K562 (cell line): Measurements from ENCODE around the gene ANKRD16. TPM values are rescaled to one million over a fixed set of nuclear protein-coding genes. Genes with fewer than 3 reads are reported as not detected.

Experiments
- ATAC-seq: fragments of 200-7000 bp; cut with Tn5 transposase; 3 replicates; pipeline ENCODE4 v1.9.1; 2020; ENCODE audit warnings: moderate library complexity
- BruUV-seq: library from RNA; stranded (reverse); fragments of 400-500 nt; replicated peaks from 2 replicates; lab custom pipeline; 2021; lab: Mats Ljungman, UMichigan
- CTCF ChIA-PET: fragments of 300-600 bp; formaldehyde crosslinking; extraction: SDS; loops from one replicate; lab custom pipeline; 2021; ENCODE audit warnings: low intra/inter-chr PET ratio; lab: Yijun Ruan, JAX
- POLR2A ChIA-PET: fragments of 300-600, 350-650 bp; sonication (Branson Sonifier 250); formaldehyde crosslinking; extraction: SDS; loops from one replicate; lab custom pipeline; 2021; ENCODE audit warnings: antibody characterized with exemption, inconsistent platforms; lab: Yijun Ruan, JAX
- DNase-seq, 4 experiments: peaks; one replicate each; pipeline versions ENCODE4 v3.0.0 to v3.0.0-alpha.2; 2011 to 2018; ENCODE audit warnings: low spot score in 3 of 4, mixed read lengths in 3 of 4; ENCODE audit errors: extremely low read depth in 1 of 4
- FAIRE-seq: peaks from 2 replicates; lab custom pipeline; 2011; peaks lifted over from hg19 to GRCh38; lab: Jason Lieb, UNC
- H2AFZ ChIP-seq: 2 replicates; pipeline ENCODE4 v1.6.0; 2011; ENCODE audit warnings: low read depth, low read length, control low read depth, inconsistent platforms
- H3K27ac ChIP-seq: fragments of 200-600 bp; 3 replicates; pipeline ENCODE4 v1.8.0; 2011; ENCODE audit warnings: low read depth, mild to moderate bottlenecking, control low read depth, inconsistent platforms, low read length, moderate library complexity, mixed read lengths; ENCODE audit errors: extremely low read depth
- H3K27me3 ChIP-seq, 2 experiments: fragments of 300-600 bp in 1 of 2; 2 replicates in 1 of 2; 3 replicates in 1 of 2; pipeline versions ENCODE4 v1.6.0 to v1.8.0; 2011; ENCODE audit warnings: inconsistent platforms in 2 of 2, low read length in 2 of 2, mild to moderate bottlenecking in 1 of 2, mixed read lengths in 1 of 2, moderate library complexity in 1 of 2; ENCODE audit not compliant: control insufficient read depth in 2 of 2, insufficient read depth in 2 of 2
- H3K36me3 ChIP-seq: fragments of 300-600 bp; 3 replicates; pipeline ENCODE4 v1.8.0; 2011; ENCODE audit warnings: mild to moderate bottlenecking, low read length, inconsistent platforms; ENCODE audit not compliant: control insufficient read depth, insufficient read depth
- H3K4me1 ChIP-seq, 2 experiments: fragments of 200-600 bp in 1 of 2; replicated peaks in 1 of 2; 2 replicates in 1 of 2; 3 replicates in 1 of 2; pipeline versions ENCODE4 v1.5.1 to v1.8.0; 2011; ENCODE audit warnings: inconsistent platforms in 2 of 2, low read length in 2 of 2, mild to moderate bottlenecking in 1 of 2, mixed read lengths in 1 of 2, moderate library complexity in 1 of 2; ENCODE audit not compliant: control insufficient read depth in 2 of 2, insufficient read depth in 2 of 2
- H3K4me2 ChIP-seq: 2 replicates; pipeline ENCODE4 v1.6.1; 2011; ENCODE audit warnings: low read length, control low read depth, inconsistent platforms, mixed read lengths; ENCODE audit not compliant: insufficient read depth
- H3K4me3 ChIP-seq: fragments of 200-600 bp; sonication (generic), shearing (Covaris generic); 2 replicates; pipeline ENCODE4 v1.5.1; 2016; ENCODE audit warnings: control low read depth, inconsistent platforms
- H3K79me2 ChIP-seq: fragments of 200-600 bp; 3 replicates; pipeline ENCODE4 v1.8.0; 2011; ENCODE audit warnings: low read length, inconsistent platforms; ENCODE audit not compliant: control insufficient read depth, insufficient read depth
- H3K9ac ChIP-seq, 2 experiments: 2 replicates each; pipeline versions ENCODE4 v1.6.0 to v1.6.1; 2011; ENCODE audit warnings: low read depth in 2 of 2, low read length in 2 of 2, control low read depth in 1 of 2, inconsistent platforms in 1 of 2, mild to moderate bottlenecking in 1 of 2, mixed read lengths in 1 of 2; ENCODE audit not compliant: insufficient read depth in 1 of 2
- H3K9me1 ChIP-seq: one replicate; pipeline ENCODE4 v1.6.0; 2011; ENCODE audit warnings: inconsistent platforms, mild to moderate bottlenecking, low read length, moderate library complexity; ENCODE audit not compliant: control insufficient read depth, insufficient read depth
- H3K9me3 ChIP-seq: replicated peaks from 2 replicates; pipeline ENCODE4 v1.5.1; 2011; ENCODE audit warnings: low read depth, low read length, inconsistent platforms; ENCODE audit not compliant: control insufficient read depth, insufficient read depth
- H4K20me1 ChIP-seq: replicated peaks from 2 replicates; pipeline ENCODE4 v1.6.1; 2011; ENCODE audit warnings: low read length, inconsistent platforms, mixed read lengths; ENCODE audit not compliant: control insufficient read depth, insufficient read depth
- ASH1L ChIP-seq: fragments of 450-650 bp; IDR thresholded peaks from 2 replicates; pipeline ENCODE4 v1.6.1; 2018; ENCODE audit warnings: borderline replicate concordance, mild to moderate bottlenecking, low read depth; ENCODE audit not compliant: partially characterized antibody
- CBX1 ChIP-seq: sonication (generic); IDR thresholded peaks from 2 replicates; pipeline ENCODE4 v1.6.1; 2016; ENCODE audit warnings: antibody characterized with exemption, low read depth, mild to moderate bottlenecking
- CC2D1A ChIP-seq: fragments of 450-650 bp; IDR thresholded peaks from 2 replicates; pipeline ENCODE4 v1.6.1; 2017; ENCODE audit warnings: mild to moderate bottlenecking
- CCNT2 ChIP-seq: IDR thresholded peaks from 2 replicates; pipeline ENCODE4 v1.6.1; 2011; ENCODE audit warnings: borderline replicate concordance, low read depth, mild to moderate bottlenecking, moderate library complexity, mixed read lengths, low read length; ENCODE audit not compliant: insufficient read length; ENCODE audit errors: extremely low read depth
- EP400 ChIP-seq: fragments of 450-650 bp; IDR thresholded peaks from 2 replicates; pipeline ENCODE4 v1.6.1; 2017; ENCODE audit warnings: antibody characterized with exemption, mild to moderate bottlenecking, moderate library complexity
- RAD21 ChIP-seq, 2 experiments: fragments of 250-450 bp in 1 of 2; fragments of 450-650 bp in 1 of 2; sonication (Bioruptor Pico) in 1 of 2; formaldehyde crosslinking in 1 of 2; IDR thresholded peaks in 1 of 2; conservative IDR thresholded peaks in 1 of 2; 2 replicates each; pipeline versions ENCODE4 v1.4.0 to v1.8.0; 2020 to 2022; ENCODE audit warnings: mild to moderate bottlenecking in 2 of 2, moderate library complexity in 1 of 2
- RNF2 ChIP-seq: sonication (generic); IDR thresholded peaks from 2 replicates; pipeline ENCODE4 v1.6.1; 2016
- RUNX1 ChIP-seq: sonication (generic); IDR thresholded peaks from 2 replicates; pipeline ENCODE4 v1.6.1; 2016; ENCODE audit warnings: antibody characterized with exemption, low read depth
- ZNF24 ChIP-seq: fragments of 450-650 bp; IDR thresholded peaks from 2 replicates; pipeline ENCODE4 v1.6.1; 2016
- ZNF384 ChIP-seq: IDR thresholded peaks from 2 replicates; pipeline ENCODE4 v1.6.1; 2012; ENCODE audit warnings: low read depth, low read length, improper control_type of control experiment
- ZNF766 ChIP-seq: fragments of 200-800 bp; sonication (Bioruptor generic); conservative IDR thresholded peaks from 2 replicates; pipeline ENCODE4 v1.6.1; 2016; ENCODE audit warnings: missing genetic modification characterization, missing compliant biosample characterization
- WGBS: fragments of 100-300 bp; shearing (Covaris generic); methylation state at CpG from one replicate; pipeline ENCODE4 v1.1.6; 2016; ENCODE audit warnings: low coverage, mixed read lengths; ENCODE audit not compliant: insufficient coverage; ENCODE audit errors: missing lambda C conversion rate; 5-methylcytosine and 5-hydroxymethylcytosine counted together
- in situ Hi-C: fragments of 300-500 bp; cut with MboI; formaldehyde crosslinking; loops from 4 replicates; pipeline ENCODE4 v1.15.0; 2018; ENCODE audit warnings: inconsistent platforms, mixed read lengths
- intact Hi-C: fragments of 100-400 bp; cut with micrococcal nuclease; formaldehyde crosslinking; loops from 2 replicates; pipeline ENCODE4 v1.14.2; 2022
- polyA plus RNA-seq, 8 experiments: library from polyadenylated mRNA; depleted of rRNA in 4 of 8; stranded (reverse) in 5 of 8; unstranded in 3 of 8; fragments of >200 nt; fragmentation: Nextera tagmentation in 2 of 8; fragmentation: Illumina TruSeq in 1 of 8; extraction: Ambion mirVana in 2 of 8; extraction: Trizol in 1 of 8; gene quantifications; 2 replicates each; pipeline versions ENCODE4 v1.2.1 to v1.2.3, GENCODE V29; 2011 to 2014; ENCODE audit warnings: inconsistent platforms in 1 of 8, missing spikeins in 1 of 8
- total RNA-seq, 7 experiments: library from RNA; depleted of rRNA in 6 of 7; stranded (reverse); fragments of >200 nt in 6 of 7; fragmentation: Illumina TruSeq in 2 of 7; extraction: Trizol in 2 of 7; gene quantifications; 2 replicates each; pipeline versions ENCODE4 v1.2.1 to v1.2.3, GENCODE V29; 2011 to 2021; ENCODE audit warnings: low replicate concordance in 1 of 7
- TF ChIP-seq, protein P1 (sequence below): fragments of 450-650 bp; IDR thresholded peaks from 2 replicates; pipeline ENCODE4 v1.6.1; 2016; ENCODE audit warnings: low read depth
- TF ChIP-seq, protein P2 (sequence below): sonication (generic); formaldehyde crosslinking; IDR thresholded peaks from 2 replicates; pipeline ENCODE4 v1.8.1; 2023; ENCODE audit warnings: mild to moderate bottlenecking, missing genetic modification reagents, moderate library complexity

Gene ANKRD16
- total and polyA plus RNA-seq, 9 of the 15 experiments (the other 6 are each of a cell fraction or from before 2014, with no cell fraction given): 1.5 to 16.0 (median 9.5) TPM

DNA sequence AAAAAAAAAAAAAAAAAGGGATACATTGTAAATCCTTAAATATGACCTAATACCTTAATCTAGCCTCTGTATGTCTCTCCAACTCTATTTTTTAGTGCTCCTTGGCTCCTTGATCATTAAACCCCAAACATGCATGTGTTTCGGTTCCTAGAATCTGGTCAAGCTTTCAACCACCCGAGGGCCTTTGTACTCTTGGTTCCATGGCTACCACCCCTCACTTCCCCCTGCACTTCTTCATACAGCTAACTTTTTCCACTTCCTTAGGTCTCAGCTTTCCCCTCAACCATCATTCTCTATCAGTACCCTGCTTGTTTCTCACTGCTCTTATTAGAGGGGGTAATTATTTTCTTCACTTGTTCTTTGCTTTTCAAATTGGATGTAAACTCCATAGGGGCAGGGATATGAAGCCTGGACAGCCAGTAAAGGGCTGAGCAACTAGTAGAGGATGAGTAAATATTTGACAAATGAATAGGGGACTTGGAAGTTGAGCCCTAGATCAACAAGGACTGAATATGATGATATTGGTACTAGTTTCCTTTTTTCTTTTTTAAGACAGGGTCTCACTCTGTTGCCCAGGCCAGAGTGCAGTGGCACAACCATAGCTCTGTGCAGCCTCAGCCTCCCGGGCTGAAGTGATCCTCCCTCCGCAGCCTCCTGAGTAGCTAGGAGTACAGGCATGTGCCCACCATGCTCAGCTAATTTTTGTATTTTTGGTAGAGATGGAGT, 72.2 kb downstream of the ANKRD16 start:
- H3K9me1 ChIP-seq: no peaks in the 10 kb centered on the region
- BruUV-seq: no TSS peak
- intact Hi-C loops (no loop called here), in situ Hi-C loops (no loop called here)
- CTCF ChIA-PET: no interaction called here
- POLR2A ChIA-PET: no interaction called here
- peaks cover 12 to 18% of the 10 kb centered on the region in 2 experiments for H3K4me1 ChIP-seq
- peaks cover 2% of the 10 kb centered on the region; the same call in 1 of the 2 replicates for H4K20me1 ChIP-seq
- no peak overlapping the region for H3K4me3 ChIP-seq
- WGBS: 85% methylated on average over 4 of the region's 4 CpGs
- H3K4me2 ChIP-seq: no peak overlapping the region
- ATAC-seq (no peak), FAIRE-seq (no peak), DNase-seq (no peak)
- no peak overlapping the region for H3K9ac ChIP-seq
- H2AFZ ChIP-seq: peak overlapping the region; percentile 1; the same call in 1 of the 2 replicates
- no peaks in the 10 kb centered on the region for H3K36me3 ChIP-seq
- peaks cover 25% of the 10 kb centered on the region for H3K79me2 ChIP-seq
- H3K27me3 ChIP-seq: no peaks in the 10 kb centered on the region
- H3K27ac ChIP-seq: no peak overlapping the region
- no peaks in the 10 kb centered on the region for H3K9me3 ChIP-seq
- TF ChIP-seq, protein P1, sequence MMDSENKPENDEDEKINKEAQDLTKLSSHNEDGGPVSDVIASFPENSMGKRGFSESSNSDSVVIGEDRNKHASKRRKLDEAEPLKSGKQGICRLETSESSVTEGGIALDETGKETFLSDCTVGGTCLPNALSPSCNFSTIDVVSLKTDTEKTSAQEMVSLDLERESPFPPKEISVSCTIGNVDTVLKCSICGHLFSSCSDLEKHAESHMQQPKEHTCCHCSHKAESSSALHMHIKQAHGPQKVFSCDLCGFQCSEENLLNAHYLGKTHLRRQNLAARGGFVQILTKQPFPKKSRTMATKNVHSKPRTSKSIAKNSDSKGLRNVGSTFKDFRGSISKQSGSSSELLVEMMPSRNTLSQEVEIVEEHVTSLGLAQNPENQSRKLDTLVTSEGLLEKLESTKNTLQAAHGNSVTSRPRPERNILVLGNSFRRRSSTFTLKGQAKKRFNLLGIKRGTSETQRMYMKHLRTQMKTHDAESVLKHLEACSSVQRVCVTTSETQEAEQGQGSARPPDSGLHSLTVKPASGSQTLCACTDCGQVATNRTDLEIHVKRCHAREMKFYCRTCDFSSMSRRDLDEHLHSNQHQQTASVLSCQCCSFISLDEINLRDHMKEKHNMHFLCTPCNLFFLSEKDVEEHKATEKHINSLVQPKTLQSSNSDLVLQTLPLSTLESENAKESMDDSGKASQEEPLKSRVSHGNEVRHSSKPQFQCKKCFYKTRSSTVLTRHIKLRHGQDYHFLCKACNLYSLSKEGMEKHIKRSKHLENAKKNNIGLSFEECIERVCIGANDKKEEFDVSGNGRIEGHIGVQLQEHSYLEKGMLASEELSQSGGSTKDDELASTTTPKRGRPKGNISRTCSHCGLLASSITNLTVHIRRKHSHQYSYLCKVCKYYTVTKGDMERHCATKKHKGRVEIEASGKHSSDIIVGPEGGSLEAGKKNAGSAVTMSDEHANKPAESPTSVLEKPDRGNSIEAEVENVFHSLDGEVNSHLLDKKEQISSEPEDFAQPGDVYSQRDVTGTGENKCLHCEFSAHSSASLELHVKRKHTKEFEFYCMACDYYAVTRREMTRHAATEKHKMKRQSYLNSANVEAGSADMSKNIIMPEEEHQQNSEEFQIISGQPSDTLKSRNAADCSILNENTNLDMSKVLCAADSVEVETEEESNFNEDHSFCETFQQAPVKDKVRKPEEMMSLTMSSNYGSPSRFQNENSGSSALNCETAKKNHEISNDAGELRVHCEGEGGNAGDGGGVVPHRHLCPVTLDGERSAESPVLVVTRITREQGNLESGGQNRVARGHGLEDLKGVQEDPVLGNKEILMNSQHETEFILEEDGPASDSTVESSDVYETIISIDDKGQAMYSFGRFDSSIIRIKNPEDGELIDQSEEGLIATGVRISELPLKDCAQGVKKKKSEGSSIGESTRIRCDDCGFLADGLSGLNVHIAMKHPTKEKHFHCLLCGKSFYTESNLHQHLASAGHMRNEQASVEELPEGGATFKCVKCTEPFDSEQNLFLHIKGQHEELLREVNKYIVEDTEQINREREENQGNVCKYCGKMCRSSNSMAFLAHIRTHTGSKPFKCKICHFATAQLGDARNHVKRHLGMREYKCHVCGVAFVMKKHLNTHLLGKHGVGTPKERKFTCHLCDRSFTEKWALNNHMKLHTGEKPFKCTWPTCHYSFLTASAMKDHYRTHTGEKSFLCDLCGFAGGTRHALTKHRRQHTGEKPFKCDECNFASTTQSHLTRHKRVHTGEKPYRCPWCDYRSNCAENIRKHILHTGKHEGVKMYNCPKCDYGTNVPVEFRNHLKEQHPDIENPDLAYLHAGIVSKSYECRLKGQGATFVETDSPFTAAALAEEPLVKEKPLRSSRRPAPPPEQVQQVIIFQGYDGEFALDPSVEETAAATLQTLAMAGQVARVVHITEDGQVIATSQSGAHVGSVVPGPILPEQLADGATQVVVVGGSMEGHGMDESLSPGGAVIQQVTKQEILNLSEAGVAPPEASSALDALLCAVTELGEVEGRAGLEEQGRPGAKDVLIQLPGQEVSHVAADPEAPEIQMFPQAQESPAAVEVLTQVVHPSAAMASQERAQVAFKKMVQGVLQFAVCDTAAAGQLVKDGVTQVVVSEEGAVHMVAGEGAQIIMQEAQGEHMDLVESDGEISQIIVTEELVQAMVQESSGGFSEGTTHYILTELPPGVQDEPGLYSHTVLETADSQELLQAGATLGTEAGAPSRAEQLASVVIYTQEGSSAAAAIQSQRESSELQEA: no peak
- TF ChIP-seq ZNF766: no peak
- TF ChIP-seq ASH1L: no peak
- no peak for TF ChIP-seq ZNF384
- TF ChIP-seq CCNT2: no peak
- TF ChIP-seq, protein P2, sequence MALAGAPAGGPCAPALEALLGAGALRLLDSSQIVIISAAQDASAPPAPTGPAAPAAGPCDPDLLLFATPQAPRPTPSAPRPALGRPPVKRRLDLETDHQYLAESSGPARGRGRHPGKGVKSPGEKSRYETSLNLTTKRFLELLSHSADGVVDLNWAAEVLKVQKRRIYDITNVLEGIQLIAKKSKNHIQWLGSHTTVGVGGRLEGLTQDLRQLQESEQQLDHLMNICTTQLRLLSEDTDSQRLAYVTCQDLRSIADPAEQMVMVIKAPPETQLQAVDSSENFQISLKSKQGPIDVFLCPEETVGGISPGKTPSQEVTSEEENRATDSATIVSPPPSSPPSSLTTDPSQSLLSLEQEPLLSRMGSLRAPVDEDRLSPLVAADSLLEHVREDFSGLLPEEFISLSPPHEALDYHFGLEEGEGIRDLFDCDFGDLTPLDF (CRISPR knock-in tag): no peak
- TF ChIP-seq RAD21 (CRISPR knock-in tag; conservative IDR thresholded peaks at IDR 0.05 in 1 of 2, IDR thresholded peaks at IDR 0.05 in 1 of 2): no peak
- TF ChIP-seq ZNF24: no peak
- no peak for TF ChIP-seq CC2D1A
- TF ChIP-seq CBX1: no peak
- TF ChIP-seq RUNX1: no peak
- no peak for TF ChIP-seq RNF2
- TF ChIP-seq EP400: no peak
